ENCODE data around the gene VSIG10L. TPM values are rescaled to one million over a fixed set of nuclear protein-coding genes. Genes with fewer than 3 reads are reported as not detected.

Gene VSIG10L
- total RNA-seq, 1 experiment from 2014 or later, result 4.6 TPM

GRCh38 chr19:51317376-51317775 lies 24.6 kb downstream of the VSIG10L start:
- intact Hi-C loops (cut with micrococcal nuclease), result no loop called here
- RAD21 ChIA-PET (ENCODE audit: low non-redundant PET in 1 of 2, low total read pairs in 2 of 2, uncharacterized antibody in 2 of 2, unreplicated experiment in 2 of 2), result no interaction called here
- no peak for DNase-seq (ENCODE audit: low read depth, low spot score)

GRCh38 chr19:51316688-51317087 lies 25.3 kb downstream of the VSIG10L start:
- Histone ChIP-seq H3K27ac (ENCODE audit: low read depth, low read length) (no peak overlapping the region), H2AFZ (ENCODE audit: low read depth, low read length, poor library complexity, severe bottlenecking) (no peak overlapping the region), H3K27me3 (ENCODE audit: insufficient read depth, low read length) (no peaks in the 10 kb centered on the region), H3K9me3 (ENCODE audit: control insufficient read depth in 1 of 2, insufficient read depth in 1 of 2, low read depth in 1 of 2, low read length in 2 of 2) (no peaks in the 10 kb centered on the region; a peak in 1 of 4 replicates), H3K9ac (ENCODE audit: low read length) (no peak overlapping the region), H3K79me2 (ENCODE audit: insufficient read depth, low read length) (no peaks in the 10 kb centered on the region), H3K4me2 (ENCODE audit: low read length) (no peak overlapping the region), H3K4me3 (replicated peaks in 1 of 2; ENCODE audit: low read depth in 1 of 2, low read length in 2 of 2) (no peak overlapping the region), H3K4me1 (ENCODE audit: control insufficient read depth in 1 of 2, insufficient read depth in 2 of 2, low read length in 2 of 2) (no peaks in the 10 kb centered on the region), H3K9me2 (ENCODE audit: insufficient read depth) (no peaks in the 10 kb centered on the region), H4K20me1 (ENCODE audit: insufficient read depth) (no peaks in the 10 kb centered on the region), H3K36me3 (ENCODE audit: control insufficient read depth in 1 of 2, insufficient read depth in 2 of 2, low read length in 2 of 2) (no peaks in the 10 kb centered on the region)
- DNase-seq (ENCODE audit: low read depth, low spot score) (no peak), ATAC-seq (no peak)
- no TSS peak for BruUV-seq (replicated peaks)
- ChIA-PET RAD21 (ENCODE audit: low non-redundant PET in 1 of 2, low total read pairs in 2 of 2, uncharacterized antibody in 2 of 2, unreplicated experiment in 2 of 2) (no interaction called here), POLR2A (no interaction called here), CTCF (no interaction called here)
- intact Hi-C loops (cut with micrococcal nuclease), result no loop called here
- TF ChIP-seq ZFX (IDR thresholded peaks at IDR 0.05) (no peak), ELF1 (IDR thresholded peaks at IDR 0.05; ENCODE audit: borderline replicate concordance, low read depth) (no peak), SP1 (IDR thresholded peaks at IDR 0.05; ENCODE audit: low read depth) (no peak), CTCF (IDR thresholded peaks at IDR 0.05 in 2 of 3, conservative IDR thresholded peaks at IDR 0.05 in 1 of 3; ENCODE audit: borderline replicate concordance in 1 of 3, insufficient read depth in 1 of 3, low read depth in 2 of 3, low read length in 2 of 3) (no peak), CEBPB (IDR thresholded peaks at IDR 0.05; ENCODE audit: low read depth) (no peak), SRF (IDR thresholded peaks at IDR 0.05; ENCODE audit: low read depth) (no peak), MAX (IDR thresholded peaks at IDR 0.05) (no peak), POLR2A (IDR thresholded peaks at IDR 0.05; ENCODE audit: borderline replicate concordance, extremely low read depth, insufficient read depth, insufficient read length) (no peak), REST (IDR thresholded peaks at IDR 0.05; ENCODE audit: low read depth) (no peak)

More at GRCh38 chr19:51317376-51317775, 24.6 kb downstream of the VSIG10L start:
- ATAC-seq, result no peak
- ChIA-PET POLR2A (no interaction called here), CTCF (interaction anchor here (0.9 kb wide), 1 partner anchor 22 kb away, joined by 3 read pairs; no protein-coding TSS in a partner anchor)
- H3K36me3 ChIP-seq (ENCODE audit: control insufficient read depth in 1 of 2, insufficient read depth in 2 of 2, low read length in 2 of 2), result no peaks in the 10 kb centered on the region
- H3K4me1 ChIP-seq (ENCODE audit: control insufficient read depth in 1 of 2, insufficient read depth in 2 of 2, low read length in 2 of 2), result no peaks in the 10 kb centered on the region
- H3K79me2 ChIP-seq (ENCODE audit: insufficient read depth, low read length), result no peaks in the 10 kb centered on the region
- no peak overlapping the region for H3K4me2 ChIP-seq (ENCODE audit: low read length)
- TF ChIP-seq JUND (IDR thresholded peaks at IDR 0.05) (no peak), TCF7L2 (IDR thresholded peaks at IDR 0.05; ENCODE audit: borderline replicate concordance, extremely low read depth, insufficient read depth, insufficient read length) (no peak), ELF1 (IDR thresholded peaks at IDR 0.05; ENCODE audit: borderline replicate concordance, low read depth) (no peak)
- H4K20me1 ChIP-seq (ENCODE audit: insufficient read depth), result no peaks in the 10 kb centered on the region
- H3K9me3 ChIP-seq (ENCODE audit: control insufficient read depth in 1 of 2, insufficient read depth in 1 of 2, low read depth in 1 of 2, low read length in 2 of 2), result no peaks in the 10 kb centered on the region; a peak in 1 of 4 replicates
- H3K27ac ChIP-seq (ENCODE audit: low read depth, low read length), result no peak overlapping the region
- no peak overlapping the region for H3K4me3 ChIP-seq (replicated peaks in 1 of 2; ENCODE audit: low read depth in 1 of 2, low read length in 2 of 2)
- no TSS peak for BruUV-seq (replicated peaks)
- H3K9ac ChIP-seq (ENCODE audit: low read length), result no peak overlapping the region
- H3K9me2 ChIP-seq (ENCODE audit: insufficient read depth), result no peaks in the 10 kb centered on the region
- no peaks in the 10 kb centered on the region for H3K27me3 ChIP-seq (ENCODE audit: insufficient read depth, low read length)
- no peak overlapping the region for H2AFZ ChIP-seq (ENCODE audit: low read depth, low read length, poor library complexity, severe bottlenecking)

Data from HCT116 (cell line).